IPS-18a (cell line): ENCODE results near the gene C19orf25.
"Not testable (repeated sequence)": the region's sequence is repeated elsewhere in the genome, so short reads cannot be mapped to it uniquely, and the experiment has no call there.

ENCODE experiments used
- H3K27ac ChIP-seq: one replicate; pipeline ENCODE4 v1.5.1; 2013; ENCODE audit warnings: low read length
- H3K27me3 ChIP-seq: one replicate; pipeline ENCODE4 v1.6.1; 2013; ENCODE audit warnings: mild to moderate bottlenecking, low read length; ENCODE audit not compliant: control insufficient read depth, insufficient read depth
- H3K36me3 ChIP-seq: one replicate; pipeline ENCODE4 v1.6.1; 2013; ENCODE audit warnings: low read depth, low read length; ENCODE audit not compliant: control insufficient read depth
- H3K4me1 ChIP-seq: one replicate; pipeline ENCODE4 v1.6.1; 2013; ENCODE audit warnings: low read depth, low read length; ENCODE audit not compliant: control insufficient read depth
- H3K4me3 ChIP-seq: one replicate; pipeline ENCODE4 v1.5.1; 2013; ENCODE audit warnings: low read length
- H3K9ac ChIP-seq: one replicate; pipeline ENCODE4 v1.6.1; 2013; ENCODE audit warnings: mild to moderate bottlenecking, low read length, moderate library complexity
- H3K9me3 ChIP-seq: one replicate; pipeline ENCODE4 v1.6.1; 2013; ENCODE audit warnings: low read depth, low read length; ENCODE audit not compliant: control insufficient read depth

The C19orf25 gene

GRCh38 chr19:1441022-1441426, 38.0 kb downstream of the C19orf25 start:
- no peak overlapping the region for H3K9ac ChIP-seq
- no peak overlapping the region for H3K27ac ChIP-seq
- H3K4me1 ChIP-seq = no peaks in the 10 kb centered on the region
- peaks cover 24% of the 10 kb centered on the region for H3K36me3 ChIP-seq
- H3K27me3 ChIP-seq = peaks cover 19% of the 10 kb centered on the region
- no peak overlapping the region for H3K4me3 ChIP-seq
- H3K9me3 ChIP-seq = no peaks in the 10 kb centered on the region

- no peak overlapping the region for H3K9ac ChIP-seq
- H3K27me3 ChIP-seq = peaks cover 13% of the 10 kb centered on the region
- H3K4me1 ChIP-seq = no peaks in the 10 kb centered on the region
- no peak overlapping the region for H3K4me3 ChIP-seq
- H3K27ac ChIP-seq = no peak overlapping the region
- no peaks in the 10 kb centered on the region for H3K9me3 ChIP-seq
- peaks cover 24% of the 10 kb centered on the region for H3K36me3 ChIP-seq
These were observed 38.6 kb downstream of the C19orf25 start for GRCh38 chr19:1440418-1440801.

DNA sequence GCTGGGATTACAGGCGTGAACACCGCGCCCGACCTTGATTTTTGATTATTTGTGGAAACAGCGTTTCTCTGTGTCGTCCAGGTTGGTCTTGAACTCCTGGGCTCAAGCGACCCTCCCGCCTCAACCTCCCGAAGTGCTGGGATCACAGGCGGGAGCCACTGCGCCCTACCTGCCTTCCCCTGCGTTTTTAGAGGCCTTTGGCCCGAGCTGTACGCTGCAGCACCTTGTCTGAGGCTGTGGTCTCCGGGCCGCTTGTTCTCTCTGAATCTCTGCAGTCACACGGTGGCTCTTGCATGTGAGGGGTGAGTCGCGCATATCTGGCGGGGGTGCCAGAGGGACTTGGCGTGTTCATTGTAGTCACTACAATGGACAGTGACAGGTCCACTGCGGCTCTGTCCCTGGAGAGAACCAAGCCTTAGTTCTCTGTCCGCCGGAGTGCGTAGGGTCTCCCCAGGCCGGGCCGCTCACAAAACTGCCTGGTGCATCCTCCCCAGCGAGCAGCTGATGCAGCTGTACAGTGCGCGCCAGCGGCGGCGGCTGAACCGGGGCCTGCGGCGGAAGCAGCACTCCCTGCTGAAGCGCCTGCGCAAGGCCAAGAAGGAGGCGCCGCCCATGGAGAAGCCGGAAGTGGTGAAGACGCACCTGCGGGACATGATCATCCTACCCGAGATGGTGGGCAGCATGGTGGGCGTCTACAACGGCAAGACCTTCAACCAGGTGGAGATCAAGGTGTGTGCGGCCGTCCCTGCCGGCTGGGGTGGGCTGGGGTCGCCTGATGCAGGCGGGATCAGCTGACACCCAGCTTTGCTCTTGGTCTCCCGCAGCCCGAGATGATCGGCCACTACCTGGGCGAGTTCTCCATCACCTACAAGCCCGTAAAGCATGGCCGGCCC, 39.2 kb downstream of the C19orf25 start:
- not testable (repeated sequence) for H3K27me3 ChIP-seq, H3K4me1 ChIP-seq, H3K27ac ChIP-seq, H3K9me3 ChIP-seq
- Histone ChIP-seq H3K9ac (peak overlapping the region; percentile 96), H3K4me3 (peak overlapping the region; percentile 89), H3K36me3 (peaks cover 24% of the 10 kb centered on the region)

- no peaks in the 10 kb centered on the region for H3K9me3 ChIP-seq
- H3K9ac ChIP-seq = peak overlapping the region; percentile 96
- H3K4me1 ChIP-seq = no peaks in the 10 kb centered on the region
- H3K36me3 ChIP-seq = peaks cover 27% of the 10 kb centered on the region
- no peaks in the 10 kb centered on the region for H3K27me3 ChIP-seq
- peak overlapping the region; percentile 89 for H3K4me3 ChIP-seq
- no peak overlapping the region for H3K27ac ChIP-seq
These were observed 40.1 kb downstream of the C19orf25 start for GRCh38 chr19:1438933-1439354.

DNA sequence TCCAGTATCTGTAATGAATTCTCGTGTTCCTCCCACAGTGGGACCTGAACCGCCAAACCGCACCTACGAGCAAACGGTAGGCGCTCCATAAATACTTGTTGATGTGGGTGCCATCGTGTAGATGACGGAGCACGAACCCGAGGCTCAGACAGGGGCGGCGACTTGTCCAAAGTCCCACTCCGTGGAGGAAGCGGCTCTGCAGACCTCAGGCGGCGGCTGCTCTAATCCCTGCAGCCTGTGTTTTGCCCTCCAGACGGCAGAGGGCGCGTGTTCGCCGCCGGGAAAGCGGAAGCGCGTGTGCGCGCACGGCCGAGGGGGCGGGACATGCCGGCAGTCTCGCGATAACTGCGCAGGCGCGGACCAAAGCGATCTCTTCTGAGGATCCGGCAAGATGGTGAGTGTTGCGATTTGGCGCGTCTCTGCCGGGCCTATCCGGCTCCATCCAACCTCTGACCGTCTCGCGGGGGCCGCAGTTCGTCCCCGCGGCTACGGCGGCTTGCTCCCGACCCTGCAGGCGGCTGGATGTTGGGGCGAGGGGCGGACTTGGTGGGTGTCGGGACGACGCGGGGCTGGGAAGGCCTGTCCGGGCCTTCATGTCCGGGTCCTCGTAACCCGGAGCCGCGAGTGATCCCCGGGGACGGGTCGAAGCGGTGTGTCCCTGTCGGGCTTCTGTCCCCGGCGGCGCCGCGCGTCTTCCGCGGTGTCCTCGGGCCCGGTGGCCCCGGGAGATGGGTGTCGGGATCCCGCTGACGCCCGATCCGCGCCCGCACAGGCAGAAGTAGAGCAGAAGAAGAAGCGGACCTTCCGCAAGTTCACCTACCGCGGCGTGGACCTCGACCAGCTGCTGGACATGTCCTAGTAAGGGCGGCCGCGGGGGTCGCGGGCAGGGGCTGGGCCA, 40.7 kb downstream of the C19orf25 start, which contains the start of gene RPS15:
Gene RPS15, plus strand, starts transcription at position 362 of the 898 bp plus-strand sequence. Its CDS starts 30 bp downstream, at position 392.
- no peaks in the 10 kb centered on the region for H3K4me1 ChIP-seq
- peaks cover 27% of the 10 kb centered on the region for H3K36me3 ChIP-seq
- H3K27ac ChIP-seq = peak within 1 kb of the TSS; percentile 90
- peak within 1 kb of the TSS; percentile 89 for H3K4me3 ChIP-seq
- no peaks in the 10 kb centered on the region for H3K9me3 ChIP-seq
- H3K27me3 ChIP-seq = no peaks in the 10 kb centered on the region
- H3K9ac ChIP-seq = peak within 1 kb of the TSS; percentile 96

- H3K9ac ChIP-seq = no peak overlapping the region
- no peaks in the 10 kb centered on the region for H3K4me1 ChIP-seq
- H3K9me3 ChIP-seq = no peaks in the 10 kb centered on the region
- H3K36me3 ChIP-seq = peaks cover 32% of the 10 kb centered on the region
- no peaks in the 10 kb centered on the region for H3K27me3 ChIP-seq
- H3K27ac ChIP-seq = no peak overlapping the region
- peak overlapping the region; percentile 89 for H3K4me3 ChIP-seq
These were observed 41.4 kb downstream of the C19orf25 start for GRCh38 chr19:1437609-1438008.

GRCh38 chr19:1435378-1435989, 43.5 kb downstream of the C19orf25 start:
- Histone ChIP-seq H3K36me3 (peaks cover 31% of the 10 kb centered on the region), H3K4me1 (no peaks in the 10 kb centered on the region), H3K4me3 (no peak overlapping the region)

GRCh38 chr19:1434577-1435060, 44.4 kb downstream of the C19orf25 start:
- no peak overlapping the region for H3K9ac ChIP-seq
- H3K27me3 ChIP-seq = no peaks in the 10 kb centered on the region
- H3K4me3 ChIP-seq = no peak overlapping the region
- no peaks in the 10 kb centered on the region for H3K9me3 ChIP-seq
- peaks cover 28% of the 10 kb centered on the region for H3K36me3 ChIP-seq
- no peak overlapping the region for H3K27ac ChIP-seq
- H3K4me1 ChIP-seq = no peaks in the 10 kb centered on the region

More at GRCh38 chr19:1435378-1435989, 43.5 kb downstream of the C19orf25 start:
- no peaks in the 10 kb centered on the region for H3K9me3 ChIP-seq
- H3K9ac ChIP-seq = no peak overlapping the region
- no peak overlapping the region for H3K27ac ChIP-seq
- H3K27me3 ChIP-seq = no peaks in the 10 kb centered on the region

DNA sequence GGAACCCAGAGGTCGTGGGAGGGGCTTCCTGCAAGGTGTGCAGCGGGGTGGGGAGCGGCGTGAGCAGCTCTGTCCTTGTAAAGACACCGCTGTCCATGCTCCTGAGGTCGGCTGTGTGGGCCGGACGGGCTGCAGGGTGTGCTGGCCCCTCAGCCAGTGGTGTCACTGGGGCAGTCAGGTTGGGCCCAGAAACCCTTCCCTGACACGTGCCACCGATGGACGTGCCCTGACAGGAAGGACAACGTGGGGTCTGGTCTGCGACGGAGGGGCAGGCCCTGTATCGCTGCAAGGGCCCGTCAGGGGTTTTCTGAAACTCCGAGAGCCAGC, 45.0 kb downstream of the C19orf25 start:
- no peaks in the 10 kb centered on the region for H3K4me1 ChIP-seq
- peaks cover 33% of the 10 kb centered on the region for H3K36me3 ChIP-seq
- H3K4me3 ChIP-seq = no peak overlapping the region
- H3K27me3 ChIP-seq = no peaks in the 10 kb centered on the region
- no peak overlapping the region for H3K9ac ChIP-seq
- H3K27ac ChIP-seq = no peak overlapping the region
- H3K9me3 ChIP-seq = no peaks in the 10 kb centered on the region

- no peaks in the 10 kb centered on the region for H3K4me1 ChIP-seq
- H3K9me3 ChIP-seq = no peaks in the 10 kb centered on the region
- no peaks in the 10 kb centered on the region for H3K27me3 ChIP-seq
- no peak overlapping the region for H3K9ac ChIP-seq
- no peak overlapping the region for H3K27ac ChIP-seq
- H3K4me3 ChIP-seq = no peak overlapping the region
- peaks cover 37% of the 10 kb centered on the region for H3K36me3 ChIP-seq
These were observed 45.6 kb downstream of the C19orf25 start for GRCh38 chr19:1433119-1434039.
